ENCODE results near the gene AADAT.
"Not testable (repeated sequence)": the region's sequence is repeated elsewhere in the genome, so short reads cannot be mapped to it uniquely, and the experiment has no call there.

Gene AADAT

DNA sequence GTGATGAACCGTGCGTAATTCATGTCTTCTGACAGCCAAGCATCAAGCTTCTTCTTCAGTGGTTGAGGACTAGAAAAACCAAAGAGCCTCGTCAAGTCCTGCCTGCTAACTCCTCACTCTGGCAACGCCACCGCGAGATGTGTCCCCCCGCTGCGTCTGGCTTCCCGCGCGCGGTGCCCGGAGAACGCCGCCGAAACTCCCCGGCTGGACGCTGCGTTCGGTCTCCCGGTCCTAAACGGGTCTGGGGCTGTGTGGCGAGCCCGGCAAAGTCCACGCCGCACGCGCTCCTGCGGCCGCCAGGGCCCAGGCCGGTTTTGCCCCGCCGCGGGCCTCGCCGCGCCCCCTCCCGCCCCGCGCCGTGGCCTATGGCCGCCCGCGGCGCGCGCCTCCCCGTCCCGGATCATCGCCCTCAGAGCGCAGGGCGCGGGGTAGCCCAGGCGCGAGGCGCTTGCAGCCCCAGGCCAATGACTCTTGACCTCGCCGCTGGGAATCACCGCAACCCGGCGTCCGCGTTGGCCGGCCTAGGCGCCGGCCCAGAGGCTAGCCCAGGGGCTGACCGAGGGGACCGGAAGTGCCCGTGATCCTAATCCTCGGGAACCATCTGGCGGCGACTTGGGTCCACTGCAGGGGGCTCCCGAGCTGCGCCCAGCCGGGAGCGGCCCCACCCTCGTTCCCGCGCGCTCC is at the start of gene AADAT:
Gene AADAT (minus strand): TSS at position 289 of the 684 bp plus-strand sequence. CDS start 266 bp downstream, at position 23.
- intact Hi-C loops (cut with DNase I): loop anchor here (10.0 kb wide), 1 partner anchor 475 kb away; the partner anchor contains the start of gene NEK1
- peak; percentile 62 to 94 (median 85) for DNase-seq

DNA sequence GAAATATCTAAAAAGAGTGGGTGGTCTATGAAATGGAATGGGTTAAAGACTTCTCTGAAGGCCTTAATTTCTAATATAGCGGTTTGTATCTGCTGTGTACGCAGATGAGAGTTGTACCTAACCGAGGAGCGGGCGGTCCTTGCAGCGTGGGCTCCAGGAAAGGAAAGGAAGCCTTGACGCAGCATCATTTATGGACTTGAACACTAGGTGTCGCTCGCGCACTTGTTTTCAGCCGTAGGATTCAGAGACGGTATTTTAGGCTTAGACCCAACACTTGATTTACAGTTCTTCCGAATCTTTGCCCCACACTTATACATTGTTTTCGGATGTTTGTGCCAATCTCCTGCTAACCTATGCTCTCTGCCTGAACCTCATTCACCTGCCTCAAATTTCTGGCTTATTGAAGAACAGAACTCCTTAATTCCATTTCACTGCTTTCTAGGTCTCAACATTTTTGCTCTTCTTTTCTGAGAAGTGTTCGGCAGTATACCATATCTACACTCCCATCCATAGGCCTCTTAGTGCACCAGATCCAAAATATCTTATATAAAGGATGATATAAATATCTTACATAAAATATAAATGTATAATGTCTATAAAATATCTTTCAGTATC is 48.9 kb upstream of the AADAT start:
- DNase-seq: peak; percentile 60 to 92 (median 82)
- intact Hi-C loops (cut with DNase I): no loop called here

DNA sequence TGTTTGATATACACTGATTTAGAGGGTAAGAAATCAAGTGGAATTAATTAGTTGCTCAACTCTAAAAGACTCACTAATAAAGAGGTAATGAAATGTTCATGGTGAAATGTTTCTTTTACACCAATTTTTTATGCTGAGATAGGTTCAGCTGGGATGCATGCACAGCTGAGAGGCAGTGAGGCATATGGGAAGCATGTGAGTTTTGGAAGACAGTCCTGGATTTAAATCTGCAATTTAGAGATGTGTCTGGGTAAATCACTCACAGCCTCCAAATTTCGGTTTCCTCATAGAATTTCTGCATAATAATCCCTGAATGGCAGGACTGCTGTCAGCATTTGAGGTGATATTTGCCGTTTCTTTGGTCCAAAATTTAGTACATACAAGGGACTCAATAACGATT is 48.2 kb upstream of the AADAT start:
- intact Hi-C loops (cut with DNase I): no loop called here
- peak in 3 of 42 donors; percentile 7 to 17 (median 15) for DNase-seq

DNA sequence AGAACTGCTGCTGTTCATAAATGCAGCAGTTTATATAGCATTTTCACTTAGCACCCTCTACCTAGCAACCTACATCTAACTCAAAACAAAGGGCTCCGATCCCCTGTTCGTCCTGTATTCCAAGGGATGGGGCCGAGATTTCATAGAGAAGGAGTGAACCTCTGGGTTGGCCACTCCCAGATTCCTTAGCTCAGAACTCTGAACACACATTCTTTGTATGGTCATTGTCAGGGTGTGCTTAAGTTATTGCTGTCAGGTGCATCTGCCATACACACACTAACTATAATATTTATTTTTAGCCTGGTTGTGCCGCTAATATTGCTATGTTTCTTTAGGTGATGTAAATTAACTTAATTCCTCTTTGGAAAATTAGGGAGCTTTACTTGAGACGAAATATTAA is 47.7 kb upstream of the AADAT start:
- intact Hi-C loops (cut with DNase I): no loop called here

DNA sequence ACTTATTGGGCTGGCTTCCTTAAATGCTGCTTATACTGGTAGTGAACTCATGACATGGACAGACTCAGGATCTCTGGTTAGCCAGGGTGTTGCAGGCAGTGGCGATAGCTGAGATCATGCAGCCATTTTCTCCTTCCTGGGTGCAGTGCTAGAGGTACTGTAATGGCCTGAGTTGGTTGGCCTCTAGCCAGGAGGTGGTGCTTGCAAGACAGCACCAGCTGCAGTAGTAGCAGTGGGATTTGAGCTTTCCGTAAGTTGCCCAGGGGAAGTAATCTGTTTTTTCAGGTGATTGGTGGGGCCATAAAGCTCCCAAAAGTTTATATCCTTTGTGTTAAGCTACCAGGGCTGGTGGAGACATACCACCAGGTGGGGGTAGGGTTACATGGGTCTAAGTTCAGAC is 45.1 kb upstream of the AADAT start:
- no peak for DNase-seq
- intact Hi-C loops (cut with DNase I): no loop called here

More for the DNA sequence above, 47.7 kb upstream of the AADAT start:
- DNase-seq: no peak

DNA sequence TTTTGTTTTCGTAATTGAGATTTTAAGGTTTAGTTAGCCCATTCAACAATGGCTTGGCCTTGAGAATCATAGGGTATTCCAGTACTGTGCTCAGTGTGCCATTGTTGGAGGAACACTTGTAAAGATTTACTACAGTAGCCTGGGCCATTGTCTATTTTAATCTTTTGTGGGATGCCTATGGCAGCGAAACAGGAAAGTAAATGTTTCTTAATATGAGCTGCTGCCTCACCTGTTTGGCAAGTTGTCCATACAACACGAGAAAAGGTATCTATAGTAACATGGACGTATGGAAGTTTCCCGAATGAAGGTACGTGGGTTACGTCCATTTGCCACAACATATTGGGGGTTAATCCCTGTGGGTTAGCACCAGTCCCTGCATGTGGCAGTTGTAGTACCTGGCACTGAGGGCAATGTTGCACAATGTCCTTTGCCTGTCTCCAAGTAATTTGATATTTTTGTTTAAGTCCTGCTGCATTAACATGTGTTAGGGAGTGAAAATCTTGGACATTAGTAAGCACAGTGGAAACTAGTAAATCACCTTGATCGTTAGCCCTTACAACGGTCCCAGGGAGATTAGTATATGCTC is 38.6 kb upstream of the AADAT start:
- intact Hi-C loops (cut with DNase I): no loop called here
- DNase-seq: no peak

DNA sequence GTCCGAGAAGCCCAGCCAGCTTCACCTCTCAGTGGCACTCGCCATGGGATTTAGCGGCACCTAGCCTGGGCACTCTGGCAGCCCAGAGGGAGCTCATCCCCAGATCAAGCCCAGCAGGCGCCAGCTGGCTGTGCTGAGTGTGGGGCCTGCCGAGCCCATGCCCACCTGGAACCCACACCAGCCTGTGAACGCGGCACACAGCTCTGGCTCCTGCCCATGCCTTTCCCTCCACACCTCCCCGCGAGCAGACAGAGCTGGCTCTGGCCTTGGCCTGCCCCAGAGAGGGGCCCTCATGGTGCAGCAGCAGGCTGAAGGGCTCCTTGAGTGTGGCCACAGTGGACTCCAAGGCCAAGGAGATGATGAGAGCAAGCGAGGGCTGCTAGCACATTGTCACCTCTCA is 38.0 kb upstream of the AADAT start:
- intact Hi-C loops (cut with DNase I): no loop called here
- DNase-seq: no peak

DNA sequence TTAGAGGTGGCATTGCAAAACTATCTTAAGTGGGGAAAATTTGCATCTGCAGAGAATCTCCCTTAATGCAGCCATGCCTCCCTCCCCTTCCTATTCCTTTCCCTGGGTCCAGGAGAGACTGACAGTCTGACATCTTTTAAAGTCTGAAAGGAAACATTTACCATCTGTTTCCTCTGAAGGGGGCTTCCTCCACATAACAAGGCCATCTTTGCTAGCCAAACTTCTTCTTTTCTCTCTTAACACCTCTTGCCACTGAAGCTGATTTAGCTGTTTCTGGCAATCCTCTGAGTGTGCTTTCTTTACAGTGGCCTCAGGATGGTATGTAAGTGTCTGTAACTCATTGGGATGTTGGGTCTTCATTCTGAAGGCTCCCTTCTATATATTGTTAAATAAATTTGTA is 34.6 kb upstream of the AADAT start:
- intact Hi-C loops (cut with DNase I): no loop called here

DNA sequence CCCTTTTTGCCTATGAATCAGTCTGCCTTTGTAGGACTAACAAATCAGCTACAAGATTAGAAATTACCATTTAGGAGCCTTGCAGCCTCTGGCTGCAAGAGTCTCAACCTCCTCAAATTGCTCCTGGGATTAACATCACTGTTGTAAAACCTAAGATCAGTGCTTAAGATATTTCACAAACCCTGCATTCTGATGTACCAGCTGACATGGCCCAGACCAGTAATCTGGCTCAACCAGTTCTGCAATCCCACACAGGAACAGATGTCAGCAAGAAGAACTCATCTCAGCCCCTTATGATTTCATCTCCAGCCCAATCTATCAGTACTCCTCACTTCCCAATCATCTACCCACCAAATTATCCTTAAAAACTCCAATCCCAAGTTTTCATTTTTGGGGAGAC is 32.5 kb upstream of the AADAT start:
- intact Hi-C loops (cut with DNase I): no loop called here
- DNase-seq: no peak

More for the DNA sequence above, 34.6 kb upstream of the AADAT start:
- DNase-seq: no peak

DNA sequence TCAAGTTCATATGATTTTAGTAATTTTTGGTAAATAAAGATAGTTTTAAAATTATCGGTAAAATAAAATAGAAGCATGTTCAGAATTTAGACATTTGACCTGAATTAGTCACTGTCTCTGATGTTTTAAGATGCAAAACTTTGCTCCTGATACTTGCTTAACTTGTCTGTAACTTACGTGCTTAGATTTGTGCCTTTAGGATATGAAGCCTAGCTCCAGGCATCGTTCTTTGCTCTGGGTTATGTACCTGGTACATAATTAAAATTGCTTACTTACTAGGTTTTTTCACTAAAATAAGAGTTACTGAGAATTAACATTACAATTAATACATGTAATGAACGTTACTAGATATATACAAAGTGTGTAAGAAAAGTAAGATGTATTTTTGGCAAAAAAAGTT is 24.9 kb upstream of the AADAT start:
- DNase-seq: no peak
- intact Hi-C loops (cut with DNase I): no loop called here

DNA sequence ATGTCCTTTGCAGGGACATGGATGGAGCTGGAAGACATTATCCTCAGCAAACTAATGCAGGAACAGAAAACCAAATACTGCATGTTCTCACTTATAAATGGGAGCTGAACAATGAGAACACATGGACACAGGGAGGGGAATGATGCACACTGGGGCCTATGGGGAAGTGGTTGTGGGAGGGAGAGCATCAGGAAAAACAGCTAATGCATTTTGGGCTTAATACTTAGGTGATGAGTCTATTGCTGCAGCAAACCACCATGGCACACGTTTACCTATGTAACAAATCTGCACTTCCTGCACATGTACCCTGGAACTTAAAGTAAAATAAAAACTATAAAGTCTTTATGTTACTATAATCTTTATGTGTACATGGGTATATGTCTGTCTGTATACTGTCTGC is 24.4 kb upstream of the AADAT start:
- intact Hi-C loops (cut with DNase I); DNase-seq: not testable (repeated sequence)

DNA sequence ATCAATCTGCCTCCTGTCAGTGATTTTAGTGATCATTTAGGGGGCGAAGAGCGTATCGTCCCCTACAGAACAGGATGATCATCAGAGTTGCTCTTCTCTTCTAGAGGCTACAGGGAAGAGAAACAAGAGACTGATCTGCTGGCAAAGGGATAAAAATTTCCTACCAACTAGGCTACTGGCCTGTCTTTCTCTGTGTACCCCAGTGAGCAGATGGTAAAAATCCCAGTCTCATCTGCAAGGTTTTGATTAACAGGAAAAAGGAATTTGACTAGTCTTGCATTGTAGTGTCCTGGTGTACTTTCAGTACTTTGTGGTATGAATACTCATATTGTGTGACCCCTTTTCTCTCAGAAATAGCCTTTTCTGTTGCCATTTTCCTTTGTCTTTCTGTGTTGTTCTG is 21.8 kb upstream of the AADAT start:
- intact Hi-C loops (cut with DNase I): no loop called here
- DNase-seq: no peak

DNA sequence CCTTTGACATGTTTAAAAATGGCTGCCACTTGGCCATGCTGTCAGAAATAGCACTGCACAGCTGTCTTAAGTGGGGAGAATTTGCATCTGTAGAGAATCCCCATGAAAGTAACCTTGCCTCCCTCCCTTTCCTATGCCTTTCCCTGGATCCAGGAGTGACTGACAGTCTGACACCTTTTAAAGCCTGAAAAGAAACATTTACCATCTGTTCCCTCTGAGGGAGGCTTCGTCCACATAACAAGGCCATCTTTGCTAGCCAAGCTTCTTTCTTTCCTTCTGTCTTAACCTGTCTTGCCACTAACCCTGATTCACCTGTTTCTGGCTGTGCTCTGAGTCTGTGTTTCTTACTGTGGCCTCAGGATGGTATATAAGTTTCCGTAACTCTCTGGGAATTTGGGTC is 21.3 kb upstream of the AADAT start:
- intact Hi-C loops (cut with DNase I): no loop called here
- no peak for DNase-seq

DNA sequence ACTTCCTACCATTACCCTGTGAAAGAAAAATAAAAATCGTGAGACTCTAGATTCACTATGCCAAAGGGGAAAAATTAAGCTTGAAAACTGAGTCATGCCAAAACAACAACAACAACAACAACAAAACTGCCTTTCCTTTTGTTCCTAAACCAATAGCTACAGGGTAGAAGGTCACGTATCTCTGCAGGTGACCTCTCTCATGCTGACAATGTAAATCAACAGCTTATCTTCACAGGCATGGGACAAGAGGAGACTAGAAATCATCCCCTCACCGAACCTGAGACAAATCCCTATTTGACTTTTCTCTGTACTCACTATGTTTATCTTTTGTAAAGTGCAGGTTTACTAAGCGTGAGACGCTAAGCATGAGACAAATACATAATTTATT is 20.5 kb upstream of the AADAT start:
- no peak for DNase-seq
- intact Hi-C loops (cut with DNase I): no loop called here

DNA sequence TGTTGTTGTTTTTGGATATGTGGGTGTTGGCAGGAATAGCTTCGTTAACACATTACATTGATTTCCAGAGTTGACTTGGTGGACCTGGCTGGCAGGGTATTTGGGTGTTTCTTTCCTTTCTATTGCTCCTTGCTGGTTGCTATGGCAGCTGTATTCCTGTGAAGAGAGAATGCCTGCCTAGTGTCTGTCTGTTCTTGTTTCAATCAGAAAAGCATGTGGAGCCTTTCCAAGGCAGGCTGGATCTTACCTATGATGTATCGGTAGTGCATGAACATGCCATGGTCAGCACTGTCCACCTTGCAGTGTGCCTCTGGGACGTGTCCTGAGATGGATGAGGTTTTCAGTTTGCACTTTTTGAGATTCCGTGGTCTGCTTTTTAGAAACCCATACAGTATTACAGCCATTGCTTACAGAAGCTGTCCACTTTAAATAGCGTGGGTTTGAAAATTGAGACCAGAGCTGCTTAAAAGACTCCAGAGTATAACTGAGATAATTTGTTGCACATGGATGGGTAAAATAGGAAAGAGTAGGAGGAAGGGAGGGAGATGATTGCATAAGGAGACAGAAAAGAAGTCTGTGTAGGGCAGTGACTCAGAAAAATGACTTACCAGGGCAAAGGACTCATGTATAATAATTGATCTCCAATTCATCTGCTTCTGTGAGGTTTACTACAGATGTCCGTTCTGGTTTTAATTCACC is 20.0 kb upstream of the AADAT start:
- peak in 18 of 42 donors; percentile 6 to 62 (median 22) for DNase-seq
- intact Hi-C loops (cut with DNase I): no loop called here

DNA sequence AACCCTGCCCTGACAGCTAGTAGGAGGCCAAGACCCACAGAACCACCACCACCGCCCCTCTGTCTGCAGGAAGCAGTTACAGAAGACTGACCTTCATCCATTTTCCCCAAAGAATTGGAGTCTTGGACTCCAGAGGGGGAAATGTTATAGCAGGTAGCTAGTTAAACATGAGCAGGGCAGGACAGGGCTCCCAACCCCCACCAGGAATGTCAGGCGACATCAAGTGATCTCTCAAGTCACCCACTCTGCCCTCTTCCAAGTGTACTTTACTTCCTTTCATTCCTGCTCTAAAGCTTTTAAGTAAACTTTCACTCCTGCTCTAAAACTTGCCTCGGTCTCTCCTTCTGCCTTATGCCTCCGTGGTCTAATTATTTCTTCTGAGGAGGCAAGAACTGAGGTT is 17.1 kb upstream of the AADAT start:
- intact Hi-C loops (cut with DNase I): no loop called here
- DNase-seq: no peak

DNA sequence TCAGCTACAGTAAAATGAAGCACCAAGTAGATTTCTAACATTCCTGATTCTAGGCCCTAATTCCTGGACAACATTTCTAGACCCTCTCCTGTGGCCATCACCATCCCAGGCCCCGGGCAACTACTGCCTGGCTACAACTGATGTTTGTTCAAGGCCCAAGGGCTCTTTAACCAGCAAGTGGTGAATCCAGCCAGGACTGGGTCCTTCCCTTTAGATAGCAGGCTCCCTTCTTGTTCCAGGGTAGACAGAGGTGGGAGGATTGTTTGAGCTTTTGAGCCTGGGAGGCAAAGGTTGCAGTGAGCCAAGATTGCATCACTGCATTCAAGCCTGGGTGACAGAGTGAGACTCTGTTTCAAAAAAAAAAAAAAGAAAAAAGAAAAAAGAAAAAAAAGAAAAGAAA is 12.7 kb upstream of the AADAT start:
- no peak for DNase-seq
- intact Hi-C loops (cut with DNase I): no loop called here

DNA sequence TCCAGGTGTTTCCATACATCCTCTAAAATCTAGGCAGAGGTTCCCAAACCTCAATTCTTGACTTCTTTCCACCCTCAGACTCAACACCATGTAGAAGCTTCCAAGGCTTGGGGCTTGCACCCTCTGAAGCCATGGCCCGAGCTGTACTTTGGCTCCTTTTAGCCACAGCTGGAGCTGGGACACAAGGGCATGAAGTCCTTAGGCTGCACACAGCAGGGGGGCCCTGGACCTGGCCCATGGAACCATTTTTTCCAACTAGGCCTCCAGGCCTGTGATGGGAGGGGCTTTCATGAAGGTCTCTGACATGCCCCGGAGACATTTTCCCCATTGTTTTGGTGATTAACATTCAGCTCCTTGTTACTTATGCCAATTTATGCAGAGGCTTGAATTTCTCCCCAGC is 8.4 kb upstream of the AADAT start:
- DNase-seq; intact Hi-C loops (cut with DNase I): not testable (repeated sequence)

DNA sequence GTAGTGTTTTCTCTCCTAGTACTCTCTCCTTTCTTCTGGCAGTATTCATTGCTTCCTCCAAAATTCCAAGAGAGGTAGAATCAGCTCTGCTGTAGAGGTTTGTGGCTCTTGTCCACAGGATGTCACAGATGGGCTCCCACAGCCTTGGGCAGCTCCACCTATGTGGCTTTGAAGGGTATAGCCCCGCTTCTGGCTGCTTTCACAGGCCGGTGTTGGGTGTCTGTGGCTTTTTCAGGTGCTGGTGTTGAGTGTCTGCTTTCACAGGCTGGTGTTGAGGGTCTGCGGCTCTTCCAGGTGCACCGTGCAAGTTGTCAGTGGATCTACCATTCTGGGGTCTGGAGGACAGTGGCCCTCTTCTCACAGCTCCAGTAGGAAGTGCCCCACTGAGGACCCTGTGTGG is 7.9 kb upstream of the AADAT start:
- no peak for DNase-seq
- intact Hi-C loops (cut with DNase I): no loop called here

DNA sequence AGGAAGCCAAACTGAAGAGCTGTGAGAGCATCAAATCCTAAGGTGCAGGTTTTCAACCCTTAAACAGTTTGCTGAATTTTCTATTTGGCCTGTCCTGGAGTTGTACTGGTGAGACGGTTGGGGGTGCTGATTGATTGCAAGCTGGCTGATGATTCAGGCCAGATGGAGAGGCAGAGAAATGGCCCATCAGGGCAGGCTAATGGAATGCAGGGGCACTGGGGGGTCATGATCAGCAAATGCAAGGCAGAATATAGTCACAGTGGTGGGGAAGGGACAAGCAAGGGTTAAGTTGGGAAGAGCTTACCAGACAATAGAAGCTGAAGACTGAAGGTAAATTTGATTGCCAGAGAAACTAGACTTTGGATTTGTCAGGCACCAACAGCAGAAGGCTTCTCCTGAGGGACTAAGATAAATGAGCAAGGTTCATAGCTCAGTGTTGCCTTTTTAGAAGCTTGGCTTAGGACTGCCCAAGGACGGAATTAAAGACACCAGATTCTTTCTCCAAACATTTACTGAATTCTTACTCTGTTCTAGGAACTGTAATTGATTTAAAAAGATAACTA is 4.3 kb upstream of the AADAT start:
- intact Hi-C loops (cut with DNase I): no loop called here
- DNase-seq: no peak

Measured in head of caudate nucleus (tissue), 42 donors.